Measurements from ENCODE around the gene NFIB.

The NFIB gene

GRCh38 chr9:14158136-14158813, 155.7 kb downstream of the NFIB start:
- no peaks in the 10 kb centered on the region for H3K9me2 ChIP-seq (replicated peaks; ENCODE audit: insufficient read depth, low read length)
- no peak overlapping the region for H3K4me2 ChIP-seq (ENCODE audit: low read depth, low read length)
- no peak for TF ChIP-seq EZH2phosphoT487 (IDR thresholded peaks at IDR 0.05; ENCODE audit: low read length)
- TF ChIP-seq CTCF (IDR thresholded peaks at IDR 0.05; ENCODE audit: low read length), result no peak
- no peak for TF ChIP-seq EZH2 (optimal IDR thresholded peaks at IDR 0.05; ENCODE audit: low read depth, low read length)
- H3K4me1 ChIP-seq (ENCODE audit: low read length), result peaks cover 18% of the 10 kb centered on the region
- H4K20me1 ChIP-seq (ENCODE audit: insufficient read depth, low read length), result no peaks in the 10 kb centered on the region
- no peak overlapping the region for H2AFZ ChIP-seq (ENCODE audit: low read length)
- peaks cover 13% of the 10 kb centered on the region for H3K27me3 ChIP-seq (replicated peaks; ENCODE audit: insufficient read depth, low read length)
- H3K4me3 ChIP-seq (ENCODE audit: low read length), result no peak overlapping the region
- no peaks in the 10 kb centered on the region for H3F3A ChIP-seq (ENCODE audit: insufficient read depth, low read length)
- H3K36me3 ChIP-seq (replicated peaks; ENCODE audit: insufficient read depth, low read length), result no peaks in the 10 kb centered on the region
- H3K9me3 ChIP-seq (replicated peaks; ENCODE audit: insufficient read depth, low read length), result no peaks in the 10 kb centered on the region
- no peak overlapping the region for H3K27ac ChIP-seq (ENCODE audit: low read length)
- no peak overlapping the region for H3K9ac ChIP-seq (ENCODE audit: low read length)
- no peak for DNase-seq
- no peaks in the 10 kb centered on the region for H3K79me2 ChIP-seq (ENCODE audit: low read length)

GRCh38 chr9:14157191-14157590, 156.8 kb downstream of the NFIB start:
- Histone ChIP-seq H3K79me2 (ENCODE audit: low read length) (no peaks in the 10 kb centered on the region), H2AFZ (ENCODE audit: low read length) (no peak overlapping the region), H3K9me2 (replicated peaks; ENCODE audit: insufficient read depth, low read length) (no peaks in the 10 kb centered on the region), H3K9ac (ENCODE audit: low read length) (no peak overlapping the region), H3K27ac (ENCODE audit: low read length) (no peak overlapping the region), H4K20me1 (ENCODE audit: insufficient read depth, low read length) (no peaks in the 10 kb centered on the region), H3K9me3 (replicated peaks; ENCODE audit: insufficient read depth, low read length) (no peaks in the 10 kb centered on the region), H3K27me3 (replicated peaks; ENCODE audit: insufficient read depth, low read length) (peaks cover 13% of the 10 kb centered on the region), H3K4me2 (ENCODE audit: low read depth, low read length) (no peak overlapping the region), H3K36me3 (replicated peaks; ENCODE audit: insufficient read depth, low read length) (no peaks in the 10 kb centered on the region), H3F3A (ENCODE audit: insufficient read depth, low read length) (no peaks in the 10 kb centered on the region), H3K4me1 (ENCODE audit: low read length) (peaks cover 18% of the 10 kb centered on the region), H3K4me3 (ENCODE audit: low read length) (no peak overlapping the region)
- no peak for DNase-seq
- no peak for TF ChIP-seq EZH2phosphoT487 (IDR thresholded peaks at IDR 0.05; ENCODE audit: low read length)
- no peak for TF ChIP-seq EZH2 (optimal IDR thresholded peaks at IDR 0.05; ENCODE audit: low read depth, low read length)
- no peak for TF ChIP-seq CTCF (IDR thresholded peaks at IDR 0.05; ENCODE audit: low read length)

GRCh38 chr9:14156046-14156445, 157.9 kb downstream of the NFIB start:
- DNase-seq, result peak; percentile 73
- H3K4me1 ChIP-seq (ENCODE audit: low read length), result peaks cover 18% of the 10 kb centered on the region
- H3K79me2 ChIP-seq (ENCODE audit: low read length), result no peaks in the 10 kb centered on the region
- H3F3A ChIP-seq (ENCODE audit: insufficient read depth, low read length), result no peaks in the 10 kb centered on the region
- H3K9me2 ChIP-seq (replicated peaks; ENCODE audit: insufficient read depth, low read length), result no peaks in the 10 kb centered on the region
- peaks cover 13% of the 10 kb centered on the region for H3K27me3 ChIP-seq (replicated peaks; ENCODE audit: insufficient read depth, low read length)
- H3K36me3 ChIP-seq (replicated peaks; ENCODE audit: insufficient read depth, low read length), result no peaks in the 10 kb centered on the region
- H3K4me2 ChIP-seq (ENCODE audit: low read depth, low read length), result peak overlapping the region; percentile 59; the same call in 1 of the 2 replicates
- H2AFZ ChIP-seq (ENCODE audit: low read length), result no peak overlapping the region
- no peaks in the 10 kb centered on the region for H3K9me3 ChIP-seq (replicated peaks; ENCODE audit: insufficient read depth, low read length)
- H4K20me1 ChIP-seq (ENCODE audit: insufficient read depth, low read length), result no peaks in the 10 kb centered on the region
- H3K4me3 ChIP-seq (ENCODE audit: low read length), result no peak overlapping the region
- TF ChIP-seq EZH2 (optimal IDR thresholded peaks at IDR 0.05; ENCODE audit: low read depth, low read length), result no peak
- no peak for TF ChIP-seq EZH2phosphoT487 (IDR thresholded peaks at IDR 0.05; ENCODE audit: low read length)
- TF ChIP-seq CTCF (IDR thresholded peaks at IDR 0.05; ENCODE audit: low read length), result no peak
- no peak overlapping the region for H3K9ac ChIP-seq (ENCODE audit: low read length)
- no peak overlapping the region for H3K27ac ChIP-seq (ENCODE audit: low read length)
